ENCODE data around the gene TMEM250. TPM values are rescaled to one million over a fixed set of nuclear protein-coding genes. Genes with fewer than 3 reads are reported as not detected.

Gene TMEM250
- total RNA-seq, 1 donor from 2014 or later = 26.4 TPM

GRCh38 chr9:136131629-136132511 lies 13.2 kb upstream of the TMEM250 start:
- no peak for DNase-seq

- DNase-seq = no peak
Measured at GRCh38 chr9:136129176-136129575, 10.5 kb upstream of the TMEM250 start.

- DNase-seq = no peak
Measured at GRCh38 chr9:136128436-136128835, 9.8 kb upstream of the TMEM250 start.

- no peak for DNase-seq
Measured at GRCh38 chr9:136127313-136127712, 8.6 kb upstream of the TMEM250 start.

GRCh38 chr9:136124976-136125692 lies 6.5 kb upstream of the TMEM250 start:
- DNase-seq = no peak

GRCh38 chr9:136122425-136123383 lies 4.0 kb upstream of the TMEM250 start:
- DNase-seq = peak; percentile 70

GRCh38 chr9:136121801-136122200 lies 3.1 kb upstream of the TMEM250 start:
- DNase-seq = no peak

GRCh38 chr9:136120438-136120844 lies 1.8 kb upstream of the TMEM250 start:
- DNase-seq = no peak

GRCh38 chr9:136119883-136120393 lies 1.3 kb upstream of the TMEM250 start:
- no peak for DNase-seq

GRCh38 chr9:136119061-136119882 lies 597 bp upstream of the TMEM250 start:
- DNase-seq = no peak

GRCh38 chr9:136117916-136118319 lies 757 bp downstream of the TMEM250 start:
- DNase-seq = no peak

- no peak for DNase-seq
Measured at GRCh38 chr9:136117291-136117915, 1.3 kb downstream of the TMEM250 start.

GRCh38 chr9:136116360-136117098 lies 2.1 kb downstream of the TMEM250 start:
- DNase-seq = no peak

GRCh38 chr9:136115641-136116359 lies 2.9 kb downstream of the TMEM250 start:
- no peak for DNase-seq

GRCh38 chr9:136115206-136115605 lies 3.5 kb downstream of the TMEM250 start:
- DNase-seq = no peak

- DNase-seq = no peak
Measured at GRCh38 chr9:136114610-136115009, 4.1 kb downstream of the TMEM250 start.

- no peak for DNase-seq
Measured at GRCh38 chr9:136112541-136112940, 6.1 kb downstream of the TMEM250 start.

- no peak for DNase-seq
Measured at GRCh38 chr9:136111910-136112309, 6.8 kb downstream of the TMEM250 start.

GRCh38 chr9:136111190-136111589 lies 7.5 kb downstream of the TMEM250 start:
- DNase-seq = no peak

Measured in occipital lobe (tissue), 2 donors.